Neuronal stem cell (in vitro differentiated cells): ENCODE measurements around the gene ALDH2.

Experiments
- DNase-seq: peaks from one replicate; pipeline ENCODE4 v3.0.0-alpha.2; 2013; ENCODE audit warnings: low spot score
- H2AFZ ChIP-seq: one replicate; pipeline ENCODE4 v1.6.1; 2013; ENCODE audit warnings: mild to moderate bottlenecking, low read length, inconsistent platforms
- H2AK5ac ChIP-seq: 2 replicates; pipeline ENCODE4 v1.6.1; 2013; ENCODE audit warnings: low read depth, mild to moderate bottlenecking, inconsistent platforms, low read length, moderate library complexity, mixed read lengths
- H2BK120ac ChIP-seq: 2 replicates; pipeline ENCODE4 v1.6.1; 2013; ENCODE audit warnings: low read depth, mild to moderate bottlenecking, inconsistent platforms, low read length, moderate library complexity, mixed read lengths
- H2BK12ac ChIP-seq: one replicate; pipeline ENCODE4 v1.6.1; 2013; ENCODE audit warnings: low read length, inconsistent platforms
- H2BK15ac ChIP-seq: 2 replicates; pipeline ENCODE4 v1.6.1; 2013; ENCODE audit warnings: mild to moderate bottlenecking, low read length, inconsistent platforms, mixed read lengths
- H2BK5ac ChIP-seq: one replicate; pipeline ENCODE4 v1.6.1; 2013; ENCODE audit warnings: inconsistent platforms, mild to moderate bottlenecking, low read length, moderate library complexity
- H3K14ac ChIP-seq: one replicate; pipeline ENCODE4 v1.6.1; 2013; ENCODE audit warnings: low read length, inconsistent platforms
- H3K18ac ChIP-seq: 2 replicates; pipeline ENCODE4 v1.6.1; 2013; ENCODE audit warnings: low read length, inconsistent platforms
- H3K23ac ChIP-seq: 2 replicates; pipeline ENCODE4 v1.6.1; 2013; ENCODE audit warnings: low read depth, mild to moderate bottlenecking, mixed read lengths, low read length, inconsistent platforms; ENCODE audit not compliant: poor library complexity
- H3K27ac ChIP-seq: replicated peaks from 3 replicates; pipeline ENCODE4 v1.5.1; 2013; ENCODE audit warnings: low read length, inconsistent platforms
- H3K27me3 ChIP-seq, 3 experiments: 2 replicates each; pipeline ENCODE4 v1.6.1; 2013; ENCODE audit warnings: low read length in 3 of 3, mild to moderate bottlenecking in 2 of 3, inconsistent platforms in 1 of 3, low read depth in 1 of 3, mixed read lengths in 1 of 3, moderate library complexity in 1 of 3; ENCODE audit not compliant: control insufficient read depth in 3 of 3, insufficient read depth in 3 of 3
- H3K36me3 ChIP-seq, 2 donors: replicated peaks in 1 of 2; 2 replicates each; pipeline ENCODE4 v1.6.1; 2013; ENCODE audit warnings: low read length in 2 of 2; ENCODE audit not compliant: control insufficient read depth in 2 of 2, insufficient read depth in 2 of 2
- H3K4ac ChIP-seq: 2 replicates; pipeline ENCODE4 v1.6.1; 2013; ENCODE audit warnings: inconsistent platforms, mild to moderate bottlenecking, low read length, moderate library complexity
- H3K4me1 ChIP-seq, 2 donors: 1 replicate in 1 of 2; 2 replicates in 1 of 2; pipeline ENCODE4 v1.6.1; 2013; ENCODE audit warnings: low read length in 2 of 2, low read depth in 1 of 2; ENCODE audit not compliant: control insufficient read depth in 2 of 2, insufficient read depth in 1 of 2
- H3K4me2 ChIP-seq: one replicate; pipeline ENCODE4 v1.6.1; 2013; ENCODE audit warnings: mild to moderate bottlenecking, low read length, inconsistent platforms; ENCODE audit not compliant: insufficient read depth, poor library complexity, severe bottlenecking
- H3K4me3 ChIP-seq, 2 donors: 2 replicates each; pipeline ENCODE4 v1.5.1; 2013; ENCODE audit warnings: low read length in 2 of 2, mild to moderate bottlenecking in 2 of 2, inconsistent platforms in 1 of 2, moderate library complexity in 1 of 2
- H3K79me1 ChIP-seq: one replicate; pipeline ENCODE4 v1.6.1; 2013; ENCODE audit warnings: low read depth, mild to moderate bottlenecking, inconsistent platforms, low read length, moderate library complexity
- H3K9ac ChIP-seq: one replicate; pipeline ENCODE4 v1.6.1; 2013; ENCODE audit warnings: mild to moderate bottlenecking, low read depth, low read length, inconsistent platforms; ENCODE audit not compliant: poor library complexity
- H3K9me3 ChIP-seq, 2 donors: replicated peaks in 1 of 2; 2 replicates each; pipeline versions ENCODE3 to v1.6.1; 2013; ENCODE audit warnings: low read length in 2 of 2, mild to moderate bottlenecking in 2 of 2, inconsistent platforms in 1 of 2, low read depth in 1 of 2, mixed read lengths in 1 of 2, moderate library complexity in 1 of 2; ENCODE audit not compliant: control insufficient read depth in 2 of 2, insufficient read depth in 1 of 2
- H4K8ac ChIP-seq: one replicate; pipeline ENCODE4 v1.6.1; 2013; ENCODE audit warnings: low read depth, mild to moderate bottlenecking, inconsistent platforms, low read length, moderate library complexity
- H4K91ac ChIP-seq: one replicate; pipeline ENCODE4 v1.6.1; 2013; ENCODE audit warnings: low read length, low read depth, mild to moderate bottlenecking, inconsistent platforms; ENCODE audit not compliant: poor library complexity
- WGBS, 2 donors: extraction: QIAGEN DNeasy Blood & Tissue Kit; methylation state at CpG; one replicate each; pipeline ENCODE4 v1.1.7; 2013; ENCODE audit warnings: missing lambda C conversion rate in 2 of 2, mixed read lengths in 1 of 2; ENCODE audit not compliant: insufficient read length in 2 of 2, insufficient replicate concordance in 1 of 2; ENCODE audit errors: extremely low coverage in 2 of 2; 5-methylcytosine and 5-hydroxymethylcytosine counted together

The ALDH2 gene

GRCh38 chr12:111754671-111755070 is 12.1 kb upstream of the ALDH2 start:
- no peak overlapping the region for H3K4ac ChIP-seq
- no peak overlapping the region for H3K9ac ChIP-seq
- H2BK15ac ChIP-seq: no peak overlapping the region
- H2AFZ ChIP-seq: no peak overlapping the region
- peaks cover 0 to 2% of the 10 kb centered on the region in 2 donors for H3K9me3 ChIP-seq
- no peak for DNase-seq
- H3K79me1 ChIP-seq: no peaks in the 10 kb centered on the region
- no peak overlapping the region for H2BK120ac ChIP-seq
- H2BK5ac ChIP-seq: no peak overlapping the region
- H3K18ac ChIP-seq: no peak overlapping the region
- no peak overlapping the region for H3K4me2 ChIP-seq
- H2AK5ac ChIP-seq: no peak overlapping the region
- no CpG with 5 or more reads among the region's 8 CpGs for WGBS, 2 donors
- no peak overlapping the region for H4K8ac ChIP-seq
- H3K27me3 ChIP-seq: peaks cover 0 to 5% (median 0%) of the 10 kb centered on the region in 3 experiments
- H3K23ac ChIP-seq: peak overlapping the region; percentile 22
- peak overlapping the region; percentile 25 for H3K14ac ChIP-seq
- H4K91ac ChIP-seq: no peak overlapping the region
- no peak overlapping the region for H2BK12ac ChIP-seq
- peaks cover 6 to 38% of the 10 kb centered on the region in 2 donors for H3K36me3 ChIP-seq
- peaks cover 10 to 13% of the 10 kb centered on the region in 2 donors for H3K4me1 ChIP-seq
- H3K4me3 ChIP-seq: no peak overlapping the region
- no peak overlapping the region for H3K27ac ChIP-seq

GRCh38 chr12:111756196-111756595 is 10.5 kb upstream of the ALDH2 start:
- H4K91ac ChIP-seq: no peak overlapping the region
- peaks cover 0 to 3% of the 10 kb centered on the region in 2 donors for H3K9me3 ChIP-seq
- H3K79me1 ChIP-seq: no peaks in the 10 kb centered on the region
- H2BK15ac ChIP-seq: no peak overlapping the region
- no peak overlapping the region for H3K4ac ChIP-seq
- H2BK12ac ChIP-seq: no peak overlapping the region
- no CpG with 5 or more reads among the region's 15 CpGs for WGBS, 2 donors
- H3K14ac ChIP-seq: no peak overlapping the region
- no peak overlapping the region for H3K4me2 ChIP-seq
- peaks cover 4 to 31% of the 10 kb centered on the region in 2 donors for H3K36me3 ChIP-seq
- H3K27ac ChIP-seq: no peak overlapping the region
- H2BK5ac ChIP-seq: no peak overlapping the region
- no peak overlapping the region for H3K18ac ChIP-seq
- H3K23ac ChIP-seq: no peak overlapping the region
- no peak for DNase-seq
- H4K8ac ChIP-seq: no peak overlapping the region
- H2AK5ac ChIP-seq: no peak overlapping the region
- H3K27me3 ChIP-seq: peaks cover 0 to 18% (median 0%) of the 10 kb centered on the region in 3 experiments
- peak overlapping the region; percentile 24 for H2BK120ac ChIP-seq
- no peak overlapping the region for H2AFZ ChIP-seq
- H3K4me3 ChIP-seq: no peak overlapping the region
- H3K4me1 ChIP-seq: peaks cover 12 to 18% of the 10 kb centered on the region in 2 donors
- no peak overlapping the region for H3K9ac ChIP-seq

- H3K79me1 ChIP-seq: no peaks in the 10 kb centered on the region
- H3K27me3 ChIP-seq: peaks cover 0 to 18% (median 0%) of the 10 kb centered on the region in 3 experiments
- peak overlapping the region; percentile 24 for H2BK120ac ChIP-seq
- H3K27ac ChIP-seq: no peak overlapping the region
- H3K4me3 ChIP-seq: no peak overlapping the region
- peaks cover 12 to 19% of the 10 kb centered on the region in 2 donors for H3K4me1 ChIP-seq
- H3K36me3 ChIP-seq: peaks cover 4 to 29% of the 10 kb centered on the region in 2 donors
- H3K9ac ChIP-seq: no peak overlapping the region
- no peak overlapping the region for H3K14ac ChIP-seq
- no peak overlapping the region for H2AFZ ChIP-seq
- no peak overlapping the region for H4K8ac ChIP-seq
- H3K4ac ChIP-seq: no peak overlapping the region
- no CpG with 5 or more reads among the region's 7 CpGs for WGBS, 2 donors
- H2AK5ac ChIP-seq: no peak overlapping the region
- H4K91ac ChIP-seq: no peak overlapping the region
- no peak overlapping the region for H3K18ac ChIP-seq
- no peak overlapping the region for H3K4me2 ChIP-seq
- no peak overlapping the region for H3K23ac ChIP-seq
- H2BK15ac ChIP-seq: peak overlapping the region; percentile 45
- no peak overlapping the region for H2BK5ac ChIP-seq
- no peak for DNase-seq
- H2BK12ac ChIP-seq: no peak overlapping the region
- peaks cover 0 to 3% of the 10 kb centered on the region in 2 donors for H3K9me3 ChIP-seq
These were observed 10.1 kb upstream of the ALDH2 start for GRCh38 chr12:111756681-111757080.

GRCh38 chr12:111757361-111758119 is 9.2 kb upstream of the ALDH2 start:
- H3K4me1 ChIP-seq: peaks cover 16 to 23% of the 10 kb centered on the region in 2 donors
- H3K27ac ChIP-seq: no peak overlapping the region
- peak overlapping the region; percentile 18 for H2BK15ac ChIP-seq
- no peak overlapping the region for H2AFZ ChIP-seq
- H3K18ac ChIP-seq: peak overlapping the region; percentile 38
- H4K91ac ChIP-seq: peak overlapping the region; percentile 5
- H3K4me3 ChIP-seq: no peak overlapping the region
- H2BK120ac ChIP-seq: no peak overlapping the region
- no peak overlapping the region for H3K14ac ChIP-seq
- no peak for DNase-seq
- H3K79me1 ChIP-seq: no peaks in the 10 kb centered on the region
- no peak overlapping the region for H3K23ac ChIP-seq
- H2BK12ac ChIP-seq: no peak overlapping the region
- WGBS, 2 donors: no CpG with 5 or more reads among the region's 15 CpGs
- H3K9me3 ChIP-seq: peaks cover 0 to 3% of the 10 kb centered on the region in 2 donors
- H3K4ac ChIP-seq: no peak overlapping the region
- H4K8ac ChIP-seq: no peak overlapping the region
- H3K36me3 ChIP-seq: peaks cover 4 to 29% of the 10 kb centered on the region in 2 donors
- H2AK5ac ChIP-seq: peak overlapping the region; percentile 64
- H3K4me2 ChIP-seq: no peak overlapping the region
- no peak overlapping the region for H2BK5ac ChIP-seq
- no peak overlapping the region for H3K9ac ChIP-seq
- H3K27me3 ChIP-seq: peaks cover 0 to 19% (median 0%) of the 10 kb centered on the region in 3 experiments
